NK-92 (cell line): Measurements from ENCODE around the gene TEDC2.
A peak's percentile ranks its signal among the peaks of the same experiment; 100 is the strongest.
"Not testable (repeated sequence)": the region's sequence is repeated elsewhere in the genome, so short reads cannot be mapped to it uniquely, and the experiment has no call there.

Experiments used
- DNase-seq: peaks from one replicate; lab custom pipeline; 2025; ENCODE audit not compliant: unreplicated experiment; lab: John Stamatoyannopoulos, UW

Gene TEDC2

GRCh38 chr16:2459647-2460390 is at the start of gene TEDC2:
TEDC2 (plus strand) TSS chr16:2460109; CDS start chr16:2460145, 36 bp downstream.
- peak; percentile 84 for DNase-seq

GRCh38 chr16:2415085-2415484 is 44.8 kb upstream of the TEDC2 start:
- DNase-seq = no peak

- DNase-seq = no peak
These were observed 39.9 kb upstream of the TEDC2 start for GRCh38 chr16:2420035-2420434.

GRCh38 chr16:2422123-2422867 is 37.6 kb upstream of the TEDC2 start:
- no peak for DNase-seq

GRCh38 chr16:2424061-2425007 is 35.6 kb upstream of the TEDC2 start:
- DNase-seq = no peak

- DNase-seq = no peak
These were observed 34.8 kb upstream of the TEDC2 start for GRCh38 chr16:2425008-2425518.

- DNase-seq = no peak
These were observed 34.0 kb upstream of the TEDC2 start for GRCh38 chr16:2425825-2426430.

GRCh38 chr16:2426941-2427361 is 33.0 kb upstream of the TEDC2 start:
- no peak for DNase-seq

GRCh38 chr16:2427526-2427925 is 32.4 kb upstream of the TEDC2 start:
- DNase-seq = no peak

- no peak for DNase-seq
These were observed 31.7 kb upstream of the TEDC2 start for GRCh38 chr16:2428051-2428783.

GRCh38 chr16:2428784-2429033 is 31.2 kb upstream of the TEDC2 start:
- DNase-seq = no peak

GRCh38 chr16:2429034-2429770 is 30.7 kb upstream of the TEDC2 start, which contains the start of gene CCNF:
CCNF (plus strand) TSS chr16:2429447; CDS start chr16:2429482, 35 bp downstream.
- DNase-seq = peak; percentile 80

GRCh38 chr16:2429771-2430663 is 29.9 kb upstream of the TEDC2 start:
- DNase-seq = no peak

- DNase-seq = no peak
These were observed 27.6 kb upstream of the TEDC2 start for GRCh38 chr16:2432286-2432685.

GRCh38 chr16:2432801-2433505 is 27.0 kb upstream of the TEDC2 start:
- DNase-seq = no peak

- DNase-seq = not testable (repeated sequence)
These were observed 24.7 kb upstream of the TEDC2 start for GRCh38 chr16:2435236-2435635.

- no peak for DNase-seq
These were observed 23.8 kb upstream of the TEDC2 start for GRCh38 chr16:2436110-2436509.
